Right atrium auricular region (tissue), 2 donors: ENCODE results near the gene B4GALT4. TPM values are rescaled to one million over a fixed set of nuclear protein-coding genes. Genes with fewer than 3 reads are reported as not detected.

ENCODE experiments used
- DNase-seq: peaks from one replicate; pipeline ENCODE4 v3.0.0-alpha.2; 2019; ENCODE audit warnings: low spot score
- H3K27ac ChIP-seq, 2 donors: fragments of 200-600 bp; sonication (generic); 1 replicate in 1 of 2; 2 replicates in 1 of 2; pipeline ENCODE4 v1.5.1; 2016 to 2019
- H3K27me3 ChIP-seq, 2 donors: fragments of 200-600 bp; sonication (generic); one replicate each; pipeline versions ENCODE4 v1.5.1 to v1.6.0; 2017 to 2019
- H3K36me3 ChIP-seq: fragments of 200-600 bp; sonication (generic); one replicate; pipeline ENCODE4 v1.5.1; 2016
- H3K4me1 ChIP-seq, 2 donors: fragments of 200-600 bp; sonication (generic); one replicate each; pipeline versions ENCODE4 v1.5.1 to v1.6.0; 2017 to 2019
- H3K4me3 ChIP-seq, 2 donors: fragments of 200-600 bp; sonication (generic); 1 replicate in 1 of 2; 2 replicates in 1 of 2; pipeline ENCODE4 v1.5.1; 2017 to 2019; ENCODE audit warnings: mild to moderate bottlenecking in 1 of 2, moderate library complexity in 1 of 2
- H3K9me3 ChIP-seq, 2 donors: fragments of 200-600 bp; sonication (generic); one replicate each; pipeline ENCODE4 v1.5.1; 2019
- CTCF ChIP-seq, 2 donors: fragments of 200-600 bp; sonication (generic); IDR thresholded peaks; one replicate each; pipeline ENCODE4 v1.5.1; 2019; ENCODE audit warnings: antibody characterized with exemption in 2 of 2
- total RNA-seq, 2 donors: library from RNA; depleted of rRNA; stranded (reverse); fragments of >200 nt; gene quantifications; one replicate each; pipeline ENCODE4 v1.1.0, GENCODE V29; 2016

Gene B4GALT4
- total RNA-seq, 2 donors from 2014 or later: 15.6 to 16.4 TPM

GRCh38 chr3:119230745-119231144 is 9.9 kb downstream of the B4GALT4 start:
- no peaks in the 10 kb centered on the region for H3K27me3 ChIP-seq
- no peak overlapping the region for H3K27ac ChIP-seq
- H3K4me3 ChIP-seq: no peak overlapping the region
- no peaks in the 10 kb centered on the region for H3K4me1 ChIP-seq
- no peak for DNase-seq
- no peak for TF ChIP-seq CTCF (IDR thresholded peaks at IDR 0.05)
- peaks cover 59% of the 10 kb centered on the region for H3K36me3 ChIP-seq
- H3K9me3 ChIP-seq: no peaks in the 10 kb centered on the region

- H3K27ac ChIP-seq: no peak overlapping the region
- no peaks in the 10 kb centered on the region for H3K4me1 ChIP-seq
- TF ChIP-seq CTCF (IDR thresholded peaks at IDR 0.05): no peak
- DNase-seq: no peak
- H3K27me3 ChIP-seq: no peaks in the 10 kb centered on the region
- no peak overlapping the region for H3K4me3 ChIP-seq
- peaks cover 56% of the 10 kb centered on the region for H3K36me3 ChIP-seq
- H3K9me3 ChIP-seq: no peaks in the 10 kb centered on the region
These were observed 10.6 kb downstream of the B4GALT4 start for GRCh38 chr3:119230071-119230470.

- no peaks in the 10 kb centered on the region for H3K4me1 ChIP-seq
- no peak overlapping the region for H3K27ac ChIP-seq
- no peak for DNase-seq
- H3K27me3 ChIP-seq: no peaks in the 10 kb centered on the region
- no peak overlapping the region for H3K4me3 ChIP-seq
- no peak for TF ChIP-seq CTCF (IDR thresholded peaks at IDR 0.05)
- H3K36me3 ChIP-seq: peaks cover 56% of the 10 kb centered on the region
- H3K9me3 ChIP-seq: no peaks in the 10 kb centered on the region
These were observed 11.5 kb downstream of the B4GALT4 start for GRCh38 chr3:119229190-119229589.

- Histone ChIP-seq H3K36me3 (peaks cover 59% of the 10 kb centered on the region), H3K27ac (no peak overlapping the region), H3K4me1 (no peaks in the 10 kb centered on the region), H3K27me3 (no peaks in the 10 kb centered on the region), H3K4me3 (no peak overlapping the region), H3K9me3 (no peaks in the 10 kb centered on the region)
- no peak for DNase-seq
- TF ChIP-seq CTCF (IDR thresholded peaks at IDR 0.05): no peak
These were observed 12.1 kb downstream of the B4GALT4 start for GRCh38 chr3:119228373-119229145.

GRCh38 chr3:119227070-119227850 is 13.4 kb downstream of the B4GALT4 start:
- no peak for TF ChIP-seq CTCF (IDR thresholded peaks at IDR 0.05)
- no peak overlapping the region for H3K27ac ChIP-seq
- no peak for DNase-seq
- H3K4me1 ChIP-seq: no peaks in the 10 kb centered on the region
- H3K9me3 ChIP-seq: no peaks in the 10 kb centered on the region
- H3K36me3 ChIP-seq: peaks cover 65% of the 10 kb centered on the region
- H3K4me3 ChIP-seq: no peak overlapping the region
- no peaks in the 10 kb centered on the region for H3K27me3 ChIP-seq
